GM12872 (cell line): ENCODE data around the gene PPDPF.

Experiments used
- CTCF ChIP-seq: IDR thresholded peaks from 3 replicates; pipeline ENCODE4 v1.5.1; 2011; ENCODE audit warnings: low read depth, mild to moderate bottlenecking, low read length, moderate library complexity; ENCODE audit not compliant: insufficient read depth

PPDPF gene

GRCh38 chr20:63539441-63540370 is 19.1 kb downstream of the PPDPF start:
- TF ChIP-seq CTCF = no peak

- TF ChIP-seq CTCF = no peak
Observed at GRCh38 chr20:63540417-63541186, 20.0 kb downstream of the PPDPF start.

- no peak for TF ChIP-seq CTCF
Observed at GRCh38 chr20:63541371-63541770, 20.8 kb downstream of the PPDPF start.

GRCh38 chr20:63542031-63542559 is 21.5 kb downstream of the PPDPF start:
- TF ChIP-seq CTCF = no peak

- TF ChIP-seq CTCF = no peak
Observed at GRCh38 chr20:63542696-63543095, 22.1 kb downstream of the PPDPF start.

- TF ChIP-seq CTCF = no peak
Observed at GRCh38 chr20:63543131-63543530, 22.6 kb downstream of the PPDPF start.

GRCh38 chr20:63543733-63544132 is 23.2 kb downstream of the PPDPF start:
- no peak for TF ChIP-seq CTCF
